Suprapubic skin (tissue), 4 donors: ENCODE results near the gene RNF217.

ENCODE experiments used
- EP300 ChIP-seq: sonication (generic); formaldehyde crosslinking; IDR thresholded peaks from one replicate; pipeline ENCODE4 v1.6.1; 2017; ENCODE audit warnings: antibody characterized with exemption
- POLR2A ChIP-seq, 2 donors: fragments of 450-650 bp; IDR thresholded peaks; one replicate each; pipeline ENCODE4 v1.6.1; 2017; ENCODE audit warnings: antibody characterized with exemption in 2 of 2, mild to moderate bottlenecking in 2 of 2, moderate library complexity in 2 of 2
- POLR2AphosphoS5 ChIP-seq, 3 donors: sonication (generic); formaldehyde crosslinking; IDR thresholded peaks; one replicate each; pipeline ENCODE4 v1.6.1; 2017; ENCODE audit warnings: antibody characterized with exemption in 3 of 3
- TF ChIP-seq, protein P1 (sequence below), 2 donors: fragments of 200-600 bp in 1 of 2; fragments of 450-650 bp in 1 of 2; sonication (generic) in 1 of 2; IDR thresholded peaks; one replicate each; pipeline ENCODE4 v1.5.1; 2016 to 2019; ENCODE audit warnings: antibody characterized with exemption in 2 of 2, mild to moderate bottlenecking in 1 of 2, moderate library complexity in 1 of 2

GRCh38 chr6:124995131-124995530, 32.9 kb downstream of the RNF217 start:
- no peak for TF ChIP-seq POLR2A (IDR thresholded peaks at IDR 0.05)
- TF ChIP-seq, protein P1, sequence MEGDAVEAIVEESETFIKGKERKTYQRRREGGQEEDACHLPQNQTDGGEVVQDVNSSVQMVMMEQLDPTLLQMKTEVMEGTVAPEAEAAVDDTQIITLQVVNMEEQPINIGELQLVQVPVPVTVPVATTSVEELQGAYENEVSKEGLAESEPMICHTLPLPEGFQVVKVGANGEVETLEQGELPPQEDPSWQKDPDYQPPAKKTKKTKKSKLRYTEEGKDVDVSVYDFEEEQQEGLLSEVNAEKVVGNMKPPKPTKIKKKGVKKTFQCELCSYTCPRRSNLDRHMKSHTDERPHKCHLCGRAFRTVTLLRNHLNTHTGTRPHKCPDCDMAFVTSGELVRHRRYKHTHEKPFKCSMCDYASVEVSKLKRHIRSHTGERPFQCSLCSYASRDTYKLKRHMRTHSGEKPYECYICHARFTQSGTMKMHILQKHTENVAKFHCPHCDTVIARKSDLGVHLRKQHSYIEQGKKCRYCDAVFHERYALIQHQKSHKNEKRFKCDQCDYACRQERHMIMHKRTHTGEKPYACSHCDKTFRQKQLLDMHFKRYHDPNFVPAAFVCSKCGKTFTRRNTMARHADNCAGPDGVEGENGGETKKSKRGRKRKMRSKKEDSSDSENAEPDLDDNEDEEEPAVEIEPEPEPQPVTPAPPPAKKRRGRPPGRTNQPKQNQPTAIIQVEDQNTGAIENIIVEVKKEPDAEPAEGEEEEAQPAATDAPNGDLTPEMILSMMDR (IDR thresholded peaks at IDR 0.05) = no peak
- TF ChIP-seq POLR2AphosphoS5 (IDR thresholded peaks at IDR 0.05) = no peak
- no peak for TF ChIP-seq EP300
